ENCODE measurements around the gene INSRR.

Gene INSRR

DNA sequence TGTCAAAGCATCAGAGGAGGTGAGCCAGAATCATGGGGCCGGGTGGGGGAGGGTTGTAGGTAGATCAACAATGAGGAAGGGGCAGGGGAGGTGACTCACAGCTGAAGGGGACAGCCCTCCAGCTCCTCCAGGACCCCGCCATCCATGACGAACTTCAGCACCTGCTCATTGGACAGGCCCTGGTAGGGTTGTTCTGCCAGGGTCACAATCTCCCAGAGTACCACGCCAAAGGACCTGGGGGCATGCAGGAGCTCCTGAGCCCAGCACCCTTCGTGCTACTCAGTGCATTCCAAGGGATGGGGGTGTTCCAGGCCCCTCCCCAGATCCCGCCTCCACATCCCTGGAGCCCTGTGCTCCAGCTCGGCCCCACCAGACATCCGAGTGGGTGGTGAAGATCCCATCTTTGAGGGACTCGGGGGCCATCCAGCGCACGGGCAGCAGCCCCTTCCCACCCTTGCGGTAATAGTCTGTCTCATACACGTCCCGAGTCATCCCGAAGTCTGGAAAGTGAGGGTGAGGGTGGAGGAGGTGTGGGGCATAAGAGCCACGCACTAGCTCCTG is 17.5 kb downstream of the INSRR start:
- H2BK120ac ChIP-seq (ENCODE audit: insufficient read depth, low read length, poor library complexity): no peak overlapping the region
- WGBS (ENCODE audit: extremely low coverage, insufficient coverage, insufficient read length): no CpG with 5 or more reads among the region's 16 CpGs

DNA sequence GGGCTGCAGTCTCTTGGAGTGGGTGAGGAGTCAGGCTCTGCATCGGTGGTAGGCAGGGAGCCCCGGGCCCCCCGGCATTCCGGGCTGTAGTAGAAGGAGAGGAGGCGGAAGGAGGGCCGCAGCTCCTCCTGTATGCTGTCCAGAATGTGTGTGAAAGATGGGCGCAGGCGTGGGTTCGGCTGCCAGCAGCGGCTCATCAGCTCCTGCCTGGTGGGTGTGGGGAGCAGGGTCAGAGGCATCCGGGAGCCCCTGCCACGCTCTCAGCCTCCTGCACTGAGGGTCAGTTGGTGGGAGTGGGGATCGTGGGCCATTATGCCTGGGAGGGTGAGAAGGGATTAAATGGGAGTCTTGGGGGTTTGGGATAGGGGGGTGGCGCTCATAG is 18.0 kb downstream of the INSRR start:
- Histone ChIP-seq H2BK120ac (ENCODE audit: insufficient read depth, low read length, poor library complexity) (no peak overlapping the region), H3K4me3 (ENCODE audit: low read depth, low read length) (no peak overlapping the region), H3K9ac (ENCODE audit: low read length) (no peak overlapping the region), H4K91ac (ENCODE audit: low read depth, low read length) (no peak overlapping the region), H2BK5ac (ENCODE audit: low read depth, low read length, poor library complexity) (no peak overlapping the region), H2AFZ (ENCODE audit: insufficient read depth, low read length, poor library complexity) (no peak overlapping the region), H3K36me3 (ENCODE audit: control insufficient read depth in 1 of 2, insufficient read depth in 2 of 2, low read length in 2 of 2) (no peaks in the 10 kb centered on the region), H4K12ac (ENCODE audit: low read depth, low read length) (no peak overlapping the region), H3K4ac (ENCODE audit: low read depth, low read length) (no peak overlapping the region), H3K9me3 (ENCODE audit: insufficient read depth, low read depth, low read length) (peaks cover 7% of the 10 kb centered on the region), H3K18ac (ENCODE audit: low read length) (no peak overlapping the region), H2AK5ac (ENCODE audit: low read length) (no peak overlapping the region), H3K4me2 (ENCODE audit: low read length) (no peak overlapping the region), H3K4me1 (ENCODE audit: control insufficient read depth in 1 of 2, insufficient read depth in 2 of 2, low read length in 2 of 2) (no peaks in the 10 kb centered on the region), H3K27me3 (ENCODE audit: insufficient read depth, low read length) (peaks cover 28% of the 10 kb centered on the region), H3K27ac (ENCODE audit: low read depth, low read length) (no peak overlapping the region), H4K8ac (ENCODE audit: low read depth, low read length) (no peak overlapping the region), H3K79me2 (ENCODE audit: control insufficient read depth, insufficient read depth, low read length, poor library complexity) (no peaks in the 10 kb centered on the region), H3K23ac (ENCODE audit: low read length) (no peak overlapping the region), H3K79me1 (ENCODE audit: low read length) (no peaks in the 10 kb centered on the region), H2BK12ac (ENCODE audit: low read length) (no peak overlapping the region), H3K14ac (ENCODE audit: low read length) (no peak overlapping the region)
- WGBS (ENCODE audit: extremely low coverage, insufficient coverage, insufficient read length): no CpG with 5 or more reads among the region's 14 CpGs
- DNase-seq: no peak

More for the DNA sequence above, 17.5 kb downstream of the INSRR start:
- Histone ChIP-seq H3K4me1 (ENCODE audit: control insufficient read depth in 1 of 2, insufficient read depth in 2 of 2, low read length in 2 of 2) (no peaks in the 10 kb centered on the region), H2BK12ac (ENCODE audit: low read length) (no peak overlapping the region), H4K12ac (ENCODE audit: low read depth, low read length) (no peak overlapping the region), H2AFZ (ENCODE audit: insufficient read depth, low read length, poor library complexity) (no peak overlapping the region), H4K8ac (ENCODE audit: low read depth, low read length) (no peak overlapping the region), H3K9me3 (ENCODE audit: insufficient read depth, low read depth, low read length) (peaks cover 7% of the 10 kb centered on the region), H3K27ac (ENCODE audit: low read depth, low read length) (no peak overlapping the region), H2BK5ac (ENCODE audit: low read depth, low read length, poor library complexity) (no peak overlapping the region), H3K23ac (ENCODE audit: low read length) (no peak overlapping the region), H3K79me2 (ENCODE audit: control insufficient read depth, insufficient read depth, low read length, poor library complexity) (no peaks in the 10 kb centered on the region), H3K9ac (ENCODE audit: low read length) (no peak overlapping the region), H2AK5ac (ENCODE audit: low read length) (no peak overlapping the region), H3K79me1 (ENCODE audit: low read length) (no peaks in the 10 kb centered on the region), H4K91ac (ENCODE audit: low read depth, low read length) (no peak overlapping the region), H3K27me3 (ENCODE audit: insufficient read depth, low read length) (peaks cover 33% of the 10 kb centered on the region), H3K4me3 (ENCODE audit: low read depth, low read length) (no peak overlapping the region), H3K36me3 (ENCODE audit: control insufficient read depth in 1 of 2, insufficient read depth in 2 of 2, low read length in 2 of 2) (no peaks in the 10 kb centered on the region), H3K14ac (ENCODE audit: low read length) (no peak overlapping the region), H3K4me2 (ENCODE audit: low read length) (no peak overlapping the region), H3K4ac (ENCODE audit: low read depth, low read length) (no peak overlapping the region), H3K18ac (ENCODE audit: low read length) (no peak overlapping the region)
- no peak for DNase-seq

DNA sequence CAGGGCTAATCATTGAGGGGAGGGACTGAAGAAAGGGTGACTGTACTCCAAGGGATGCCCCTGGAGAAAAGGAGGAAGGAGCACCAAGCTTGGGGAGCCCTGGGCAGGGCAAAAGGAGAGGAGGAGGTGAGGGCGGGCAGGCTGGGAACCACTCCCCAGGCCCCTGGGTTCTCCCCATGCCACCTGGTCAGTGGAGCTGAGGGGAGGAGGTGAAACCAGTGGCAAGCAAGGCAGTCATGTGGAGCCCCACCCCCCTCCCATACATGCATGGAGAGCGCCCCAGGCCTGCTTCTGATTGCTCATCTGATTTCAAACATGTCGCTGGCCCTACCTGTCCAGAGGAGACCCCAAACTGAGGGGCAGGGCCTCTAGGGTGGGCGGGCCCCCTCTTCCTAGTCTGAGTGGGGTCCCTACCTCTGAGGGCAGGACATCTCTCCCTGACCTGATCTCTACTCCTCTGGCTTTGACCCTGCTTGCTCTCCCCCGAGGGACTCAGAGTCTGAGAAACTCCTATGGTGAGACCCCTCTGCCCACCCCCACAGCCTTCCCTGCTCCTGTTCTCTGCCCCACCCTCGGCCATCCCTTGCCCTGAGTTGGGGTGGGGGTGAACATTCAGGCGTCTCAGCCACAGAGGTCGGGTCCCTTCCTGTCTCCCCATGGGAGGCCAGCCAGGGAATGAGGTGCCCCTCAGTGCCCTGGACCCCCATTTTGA is 18.6 kb downstream of the INSRR start:
- H2AK5ac ChIP-seq (ENCODE audit: low read length): no peak overlapping the region
- H3K36me3 ChIP-seq (ENCODE audit: control insufficient read depth in 1 of 2, insufficient read depth in 2 of 2, low read length in 2 of 2): no peaks in the 10 kb centered on the region
- no peak overlapping the region for H3K23ac ChIP-seq (ENCODE audit: low read length)
- H3K4me3 ChIP-seq (ENCODE audit: low read depth, low read length): no peak overlapping the region
- H3K27me3 ChIP-seq (ENCODE audit: insufficient read depth, low read length): peaks cover 23% of the 10 kb centered on the region
- H3K14ac ChIP-seq (ENCODE audit: low read length): no peak overlapping the region
- no peak overlapping the region for H3K27ac ChIP-seq (ENCODE audit: low read depth, low read length)
- DNase-seq: no peak
- no peaks in the 10 kb centered on the region for H3K79me2 ChIP-seq (ENCODE audit: control insufficient read depth, insufficient read depth, low read length, poor library complexity)
- no peak overlapping the region for H4K8ac ChIP-seq (ENCODE audit: low read depth, low read length)
- H2BK120ac ChIP-seq (ENCODE audit: insufficient read depth, low read length, poor library complexity): no peak overlapping the region
- H2AFZ ChIP-seq (ENCODE audit: insufficient read depth, low read length, poor library complexity): no peak overlapping the region
- H3K4ac ChIP-seq (ENCODE audit: low read depth, low read length): no peak overlapping the region
- no CpG with 5 or more reads among the region's 8 CpGs for WGBS (ENCODE audit: extremely low coverage, insufficient coverage, insufficient read length)
- H3K4me1 ChIP-seq (ENCODE audit: control insufficient read depth in 1 of 2, insufficient read depth in 2 of 2, low read length in 2 of 2): no peaks in the 10 kb centered on the region
- H2BK5ac ChIP-seq (ENCODE audit: low read depth, low read length, poor library complexity): no peak overlapping the region
- no peaks in the 10 kb centered on the region for H3K79me1 ChIP-seq (ENCODE audit: low read length)
- no peak overlapping the region for H4K91ac ChIP-seq (ENCODE audit: low read depth, low read length)
- no peak overlapping the region for H3K4me2 ChIP-seq (ENCODE audit: low read length)
- H3K9ac ChIP-seq (ENCODE audit: low read length): no peak overlapping the region
- no peak overlapping the region for H2BK12ac ChIP-seq (ENCODE audit: low read length)
- no peak overlapping the region for H4K12ac ChIP-seq (ENCODE audit: low read depth, low read length)
- H3K18ac ChIP-seq (ENCODE audit: low read length): no peak overlapping the region
- H3K9me3 ChIP-seq (ENCODE audit: insufficient read depth, low read depth, low read length): peaks cover 6% of the 10 kb centered on the region

DNA sequence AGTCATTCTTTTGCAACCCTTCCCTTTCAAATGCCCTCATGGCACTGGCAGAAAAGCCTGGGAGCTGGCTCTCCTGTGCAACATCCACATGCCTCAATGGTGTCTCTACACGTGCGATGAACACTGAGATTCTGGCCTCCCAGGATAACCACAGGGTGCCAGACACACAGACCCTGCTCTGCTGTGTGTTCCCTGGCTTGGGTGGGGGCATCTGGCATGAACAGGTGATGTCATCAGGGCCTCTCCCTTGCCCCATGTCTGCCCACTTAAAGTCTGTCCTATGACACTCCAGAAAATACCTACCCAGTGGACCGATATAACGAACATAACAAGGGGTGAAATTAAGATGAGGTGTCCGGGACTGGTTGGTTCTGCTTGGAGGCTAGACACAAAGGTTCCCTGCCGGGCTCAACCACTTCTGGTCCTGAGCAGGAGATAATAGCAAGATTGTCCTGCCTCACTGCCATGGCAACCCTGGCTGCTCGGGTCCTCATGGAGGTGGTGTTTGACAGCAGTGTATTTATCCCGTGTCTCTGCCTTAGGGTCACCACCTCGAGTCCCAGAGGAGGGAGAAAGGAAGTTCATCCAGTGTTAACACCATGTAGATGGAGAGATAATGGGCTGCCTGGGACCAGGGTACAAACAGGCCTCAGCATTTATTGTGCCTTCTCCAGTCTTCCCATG is 19.3 kb downstream of the INSRR start:
- Histone ChIP-seq H3K4me2 (ENCODE audit: low read length) (no peak overlapping the region), H3K4me1 (ENCODE audit: control insufficient read depth in 1 of 2, insufficient read depth in 2 of 2, low read length in 2 of 2) (no peaks in the 10 kb centered on the region), H2AFZ (ENCODE audit: insufficient read depth, low read length, poor library complexity) (no peak overlapping the region), H3K79me1 (ENCODE audit: low read length) (no peaks in the 10 kb centered on the region), H4K91ac (ENCODE audit: low read depth, low read length) (no peak overlapping the region), H2AK5ac (ENCODE audit: low read length) (no peak overlapping the region), H3K4me3 (ENCODE audit: low read depth, low read length) (no peak overlapping the region), H3K23ac (ENCODE audit: low read length) (no peak overlapping the region), H3K9ac (ENCODE audit: low read length) (no peak overlapping the region), H3K79me2 (ENCODE audit: control insufficient read depth, insufficient read depth, low read length, poor library complexity) (no peaks in the 10 kb centered on the region), H3K9me3 (ENCODE audit: insufficient read depth, low read depth, low read length) (peaks cover 3% of the 10 kb centered on the region), H3K14ac (ENCODE audit: low read length) (no peak overlapping the region), H3K18ac (ENCODE audit: low read length) (no peak overlapping the region), H2BK5ac (ENCODE audit: low read depth, low read length, poor library complexity) (no peak overlapping the region), H4K12ac (ENCODE audit: low read depth, low read length) (no peak overlapping the region), H4K8ac (ENCODE audit: low read depth, low read length) (no peak overlapping the region), H3K27ac (ENCODE audit: low read depth, low read length) (no peak overlapping the region), H2BK12ac (ENCODE audit: low read length) (no peak overlapping the region), H2BK120ac (ENCODE audit: insufficient read depth, low read length, poor library complexity) (no peak overlapping the region), H3K4ac (ENCODE audit: low read depth, low read length) (no peak overlapping the region), H3K36me3 (ENCODE audit: control insufficient read depth in 1 of 2, insufficient read depth in 2 of 2, low read length in 2 of 2) (no peaks in the 10 kb centered on the region), H3K27me3 (ENCODE audit: insufficient read depth, low read length) (peaks cover 18% of the 10 kb centered on the region)
- no CpG with 5 or more reads among the region's 9 CpGs for WGBS (ENCODE audit: extremely low coverage, insufficient coverage, insufficient read length)
- no peak for DNase-seq

All from trophoblast cell (in vitro differentiated cells and primary cell).